GM11168 (cell line): ENCODE measurements around the gene RASGEF1C.

ENCODE experiments used
- in situ Hi-C: fragments of 300-500 bp; cut with MboI; formaldehyde crosslinking; loops from one replicate; pipeline ENCODE4 v1.12.0; 2022; ENCODE audit warnings: low sequenced_read_pairs; ENCODE audit not compliant: unreplicated experiment

The RASGEF1C gene

GRCh38 chr5:180191716-180192115 is 17.3 kb downstream of the RASGEF1C start:
- in situ Hi-C loops = no loop called here

- in situ Hi-C loops = no loop called here
Observed at GRCh38 chr5:180187767-180188166, 21.2 kb downstream of the RASGEF1C start.

DNA sequence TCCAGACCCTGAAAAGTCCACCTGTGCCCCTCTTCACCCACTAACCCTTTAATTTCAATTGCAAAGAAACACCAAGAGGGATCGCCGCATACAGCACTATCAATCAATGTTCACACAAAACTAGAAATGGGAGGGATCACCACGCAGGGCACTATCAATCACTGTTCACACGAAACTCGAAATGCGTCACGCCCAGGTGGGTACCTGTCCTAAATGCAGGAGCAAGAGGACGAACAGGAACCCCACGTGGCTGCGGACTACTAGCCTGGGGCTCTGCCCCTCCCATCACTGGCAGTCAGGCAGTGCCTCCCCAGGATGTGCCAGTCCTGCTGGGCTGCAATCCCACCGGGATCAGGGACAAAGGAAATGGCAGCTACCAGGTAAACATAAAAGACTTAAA is 28.2 kb downstream of the RASGEF1C start:
- in situ Hi-C loops = no loop called here

DNA sequence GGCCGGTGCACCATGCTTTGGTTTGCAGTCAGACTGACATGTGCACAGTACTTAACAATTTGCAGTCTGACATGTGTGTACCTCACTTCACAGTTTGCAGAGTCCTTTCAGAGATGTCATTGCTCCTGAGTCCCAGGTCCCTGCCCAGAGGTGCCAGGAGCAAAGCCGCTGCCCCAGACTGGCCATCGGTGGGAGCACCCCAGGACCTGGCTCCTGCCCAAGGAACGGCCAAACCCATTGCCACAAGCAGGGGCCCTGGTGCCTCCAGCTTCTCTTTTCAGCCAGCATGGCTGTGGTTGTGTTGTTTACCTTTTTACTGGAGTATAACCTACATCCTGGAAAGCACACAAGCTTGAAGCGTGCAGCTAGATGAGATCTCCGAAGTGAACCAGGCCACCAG is 28.6 kb downstream of the RASGEF1C start:
- in situ Hi-C loops = no loop called here

DNA sequence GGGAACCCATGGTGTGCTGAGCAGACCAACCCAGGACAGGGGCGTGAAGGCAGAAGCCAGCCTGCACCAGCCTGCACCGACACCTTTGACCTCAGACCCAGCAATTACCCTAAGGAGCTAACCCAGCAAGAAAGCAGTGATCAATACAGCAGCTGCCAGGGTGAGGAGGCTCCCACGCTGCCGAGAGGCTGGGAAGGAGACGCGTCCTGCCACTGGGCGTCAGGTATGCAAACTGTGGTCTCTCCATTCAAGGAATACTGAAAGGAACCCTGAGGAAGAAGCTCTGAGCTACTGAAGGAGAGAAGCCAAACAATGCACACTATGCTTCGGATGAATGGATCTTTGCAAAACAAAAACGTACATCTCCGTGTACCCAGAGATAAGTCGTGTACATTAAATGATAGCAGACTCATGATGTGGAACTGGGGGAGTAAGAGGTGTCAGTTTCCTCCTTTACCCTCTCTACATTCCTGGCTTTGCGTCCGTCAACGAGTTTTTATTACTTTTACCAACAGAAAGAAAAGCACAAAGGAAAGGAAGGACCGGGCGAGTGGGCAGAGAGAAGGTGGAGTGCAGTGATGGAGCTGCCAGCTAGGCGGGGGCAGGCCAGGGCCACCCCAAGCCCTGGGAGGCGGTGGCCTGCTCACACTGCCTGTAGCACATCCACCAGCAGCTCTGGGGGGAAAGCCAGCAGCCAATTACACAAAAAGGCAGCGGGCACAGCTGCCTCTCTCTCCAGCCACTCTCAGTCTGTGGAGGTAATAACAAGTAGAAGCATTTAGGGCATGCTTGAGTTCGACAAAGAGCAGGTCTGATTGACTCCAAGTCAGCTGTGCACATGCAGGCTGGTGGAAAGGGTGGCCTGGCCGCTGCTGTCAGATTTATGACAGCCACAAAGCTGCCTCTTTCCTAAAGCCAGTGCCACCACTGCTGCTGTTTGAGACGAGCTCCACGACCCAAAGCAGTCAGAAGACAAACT is 29.3 kb downstream of the RASGEF1C start:
- in situ Hi-C loops = no loop called here

GRCh38 chr5:180178531-180179441 is 30.2 kb downstream of the RASGEF1C start:
- in situ Hi-C loops = no loop called here

DNA sequence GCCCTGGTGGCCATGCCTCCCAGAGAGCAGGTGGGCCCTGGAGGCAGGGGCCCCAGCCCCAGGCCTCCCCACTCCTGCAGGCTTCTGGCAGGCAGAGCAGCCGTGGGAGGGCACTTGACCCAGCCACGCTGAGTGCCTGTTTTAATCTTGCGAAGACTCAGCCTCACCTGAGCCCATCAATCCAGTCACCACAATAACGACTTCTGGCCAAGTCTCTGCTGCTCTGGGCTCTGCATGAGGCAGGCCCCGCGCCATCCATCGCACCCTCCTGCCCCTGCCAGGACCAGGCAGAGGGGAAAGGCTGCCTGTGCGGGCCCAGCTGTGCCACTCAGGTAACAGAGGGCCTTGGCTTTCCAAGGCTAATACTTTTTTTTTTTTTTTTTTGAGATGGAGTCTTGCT is 32.8 kb downstream of the RASGEF1C start:
- in situ Hi-C loops = no loop called here

DNA sequence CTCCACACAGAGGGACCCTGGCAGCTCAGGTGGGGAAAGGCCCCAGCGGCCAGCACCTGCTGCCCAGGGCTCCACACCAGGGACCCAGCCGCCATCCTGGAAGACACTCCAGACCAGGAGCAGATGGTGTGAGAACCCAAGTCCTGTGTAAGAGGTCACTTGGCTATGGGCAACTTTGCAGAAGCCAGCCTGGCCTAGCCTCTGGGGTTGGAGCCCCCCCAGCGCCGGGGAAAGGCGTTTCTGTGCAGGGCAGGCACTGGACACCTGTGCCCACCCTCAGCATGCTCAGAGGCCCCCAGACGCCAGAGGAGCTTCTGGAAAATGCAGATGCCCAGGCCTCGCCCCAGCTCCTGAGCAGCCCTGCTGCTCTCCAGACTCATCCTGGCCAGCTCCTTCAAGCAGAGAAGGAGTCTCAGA is 34.0 kb downstream of the RASGEF1C start:
- in situ Hi-C loops = no loop called here

DNA sequence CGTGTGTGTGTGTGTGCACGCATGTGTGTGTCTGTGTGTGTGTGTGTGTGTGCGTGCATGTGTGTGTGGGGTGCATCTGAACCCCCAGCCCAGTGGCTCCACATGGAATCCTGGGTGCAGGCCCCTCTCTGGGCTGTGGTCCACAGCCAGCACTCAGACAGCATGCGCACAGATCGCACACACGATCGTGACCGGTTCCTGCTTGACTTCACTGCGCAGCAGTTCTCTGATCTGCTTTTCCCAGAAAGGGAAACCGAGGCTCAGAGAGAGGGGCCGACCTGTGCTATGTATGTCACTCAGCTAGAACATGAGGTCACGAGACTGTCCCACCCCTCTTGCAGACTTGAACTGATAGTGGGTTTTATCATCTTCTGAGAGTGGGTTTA is 34.4 kb downstream of the RASGEF1C start:
- in situ Hi-C loops = no loop called here

DNA sequence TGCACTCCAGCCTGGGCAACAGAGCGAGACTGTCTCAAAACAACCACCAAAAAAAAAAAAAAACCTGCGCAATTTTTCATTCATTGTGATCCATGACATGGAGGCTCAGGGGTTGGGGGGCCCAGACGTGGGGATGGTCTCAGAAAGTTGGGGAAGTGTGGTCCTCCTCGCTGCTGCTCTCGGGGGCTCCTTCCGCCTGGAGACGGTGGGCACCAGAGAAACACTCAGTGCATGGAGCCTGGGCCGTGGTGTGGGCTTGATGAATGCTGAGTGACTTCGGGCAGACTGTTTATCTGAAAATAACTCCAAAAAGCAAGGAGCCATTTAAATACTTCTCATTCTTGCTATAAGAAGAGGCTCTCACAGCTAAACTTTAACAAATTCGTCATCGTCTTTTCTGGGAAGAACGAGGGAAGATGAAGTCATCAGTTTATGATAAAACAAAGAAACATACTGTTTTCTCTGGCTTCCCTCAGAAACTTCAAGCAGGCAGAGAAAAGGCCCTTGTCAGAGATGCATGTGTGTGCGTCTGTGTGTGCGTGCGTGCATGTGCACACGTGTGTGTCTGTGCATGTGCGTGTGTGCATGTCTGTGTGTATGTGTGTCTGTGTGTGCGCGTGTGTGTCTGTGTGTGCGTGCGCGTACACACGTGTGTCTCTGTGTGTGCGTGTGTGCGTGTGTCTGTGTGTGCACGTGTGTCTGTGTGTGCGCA is 35.0 kb downstream of the RASGEF1C start:
- in situ Hi-C loops = no loop called here

- in situ Hi-C loops = no loop called here
Observed at GRCh38 chr5:180173198-180173544, 35.8 kb downstream of the RASGEF1C start.

- in situ Hi-C loops = no loop called here
Observed at GRCh38 chr5:180172447-180173197, 36.4 kb downstream of the RASGEF1C start.

GRCh38 chr5:180171568-180172094 is 37.4 kb downstream of the RASGEF1C start:
- in situ Hi-C loops = no loop called here

GRCh38 chr5:180170810-180171567 is 38.0 kb downstream of the RASGEF1C start:
- in situ Hi-C loops = no loop called here

DNA sequence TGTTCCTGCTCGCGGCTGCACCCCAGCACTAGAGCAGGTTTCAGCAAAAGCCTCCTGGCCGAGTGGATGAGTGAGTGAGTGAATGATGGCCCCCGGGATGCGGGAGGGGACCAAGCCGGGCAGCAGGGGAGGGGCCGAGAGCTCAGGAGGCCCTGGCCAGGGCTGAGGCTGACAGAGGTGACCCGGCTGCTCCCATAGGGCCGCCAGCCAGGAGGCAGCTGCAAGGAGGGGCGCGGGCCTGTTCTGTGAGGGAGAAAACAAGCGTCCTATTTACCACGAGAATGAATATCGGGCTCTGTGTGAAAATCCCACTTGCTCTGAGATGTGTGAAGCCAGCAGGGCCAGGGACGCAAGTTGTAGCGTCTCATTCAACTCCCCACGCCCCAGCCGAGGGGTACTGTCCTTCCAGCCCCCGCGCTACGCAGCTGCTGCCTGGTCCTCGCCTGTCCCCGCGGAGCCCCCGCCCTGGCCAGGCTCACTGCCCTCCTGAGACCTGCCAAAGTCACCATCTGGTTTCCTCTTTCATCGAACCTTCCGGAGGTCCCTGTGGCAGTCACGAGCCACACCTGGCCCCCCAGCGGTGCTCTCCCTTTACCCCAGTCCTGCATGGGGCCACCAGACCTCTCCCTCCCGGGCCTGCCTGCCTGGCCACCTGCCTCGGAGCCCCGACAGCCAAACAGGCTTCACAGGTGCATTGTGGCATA is 38.8 kb downstream of the RASGEF1C start:
- in situ Hi-C loops = no loop called here

DNA sequence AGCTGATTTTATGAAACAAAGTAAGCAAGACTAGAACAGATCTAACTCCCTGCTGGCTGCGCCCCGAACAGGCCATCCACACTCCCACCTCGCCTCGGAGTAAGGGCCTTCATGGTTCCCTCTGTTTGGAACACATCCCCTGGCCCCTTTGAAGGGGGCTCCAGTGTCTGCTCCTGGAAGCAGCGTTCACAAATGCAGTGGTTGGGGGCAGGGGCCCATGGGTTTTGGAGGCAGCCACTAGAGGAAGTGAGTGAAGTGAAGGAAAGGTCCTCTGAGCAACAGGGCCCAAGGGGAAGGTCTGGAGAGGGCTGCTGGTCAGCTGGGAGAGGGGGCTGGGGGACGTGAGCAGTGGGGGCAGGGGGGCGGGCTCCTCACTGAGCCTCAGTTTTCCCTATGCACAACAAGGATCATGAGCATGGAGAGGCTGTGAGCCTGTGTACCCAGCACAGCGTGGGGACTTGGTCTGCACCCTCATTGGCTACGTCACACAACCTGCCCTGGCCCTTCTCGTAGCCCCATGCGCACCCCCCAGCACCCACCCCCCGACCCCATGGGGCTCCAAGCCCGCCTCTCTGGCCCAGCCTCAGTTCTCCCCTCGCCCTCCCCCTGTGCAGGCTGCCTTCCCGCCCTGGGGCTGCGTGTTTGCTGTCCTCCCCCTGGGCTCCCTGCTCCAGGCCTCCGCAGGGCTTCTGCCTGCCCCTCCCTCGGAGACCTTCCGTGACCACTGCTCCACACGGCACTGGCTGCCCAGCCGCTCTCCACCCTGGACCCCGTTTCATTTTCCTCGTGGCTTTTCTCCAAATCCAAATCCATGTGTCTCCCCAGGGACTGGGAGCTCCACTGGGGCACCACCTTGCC is 39.5 kb downstream of the RASGEF1C start:
- in situ Hi-C loops = no loop called here

DNA sequence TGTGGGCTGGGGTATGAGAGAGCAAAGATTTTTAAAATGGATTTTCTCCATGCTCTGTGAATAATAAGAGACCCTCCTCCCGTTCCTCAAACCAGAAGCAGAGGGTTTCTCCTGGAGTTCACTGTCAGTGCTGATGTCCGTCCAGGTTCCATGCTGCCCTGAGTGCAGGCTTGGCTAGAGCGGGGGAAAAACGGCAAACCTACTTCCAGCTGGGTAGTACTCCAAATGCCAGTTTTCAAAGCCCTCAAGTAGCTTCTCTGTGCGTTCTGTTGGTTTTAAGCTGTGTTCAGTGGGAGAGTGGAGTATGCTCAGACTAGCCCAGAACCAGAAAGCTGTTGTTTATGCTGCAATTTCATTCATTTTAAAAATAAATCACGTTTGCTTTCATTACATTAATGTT is 40.3 kb downstream of the RASGEF1C start:
- in situ Hi-C loops = no loop called here
